ENCODE results near the gene SAMD4B.

The SAMD4B gene

GRCh38 chr19:39382991-39383828 is 41.0 kb downstream of the SAMD4B start:
- Histone ChIP-seq H3K27ac (no peak overlapping the region), H3K4me3 (no peak overlapping the region)
- DNase-seq (ENCODE audit: low spot score), result no peak
- no peak for TF ChIP-seq CTCF (IDR thresholded peaks at IDR 0.05)

GRCh38 chr19:39384839-39385568 is 42.8 kb downstream of the SAMD4B start:
- Histone ChIP-seq H3K27ac (peak overlapping the region in 1 of 2 donors; percentile 15), H3K4me3 (no peak overlapping the region)
- no peak for DNase-seq (ENCODE audit: low spot score)
- TF ChIP-seq CTCF (IDR thresholded peaks at IDR 0.05), result no peak

- H3K4me3 ChIP-seq, result no peak overlapping the region
- no peak overlapping the region for H3K27ac ChIP-seq
- no peak for TF ChIP-seq CTCF (IDR thresholded peaks at IDR 0.05)
- DNase-seq (ENCODE audit: low spot score), result no peak
Observed at GRCh38 chr19:39385629-39386411, 43.6 kb downstream of the SAMD4B start.

GRCh38 chr19:39386557-39386956 is 44.3 kb downstream of the SAMD4B start:
- H3K27ac ChIP-seq, result no peak overlapping the region
- no peak for DNase-seq (ENCODE audit: low spot score)

GRCh38 chr19:39388657-39389056 is 46.4 kb downstream of the SAMD4B start:
- no peak for DNase-seq (ENCODE audit: low spot score)
- Histone ChIP-seq H3K27ac (peak overlapping the region in 1 of 2 donors; percentile 99), H3K4me3 (no peak overlapping the region)
- no peak for TF ChIP-seq CTCF (IDR thresholded peaks at IDR 0.05)

More at GRCh38 chr19:39386557-39386956, 44.3 kb downstream of the SAMD4B start:
- TF ChIP-seq CTCF (IDR thresholded peaks at IDR 0.05), result no peak
- H3K4me3 ChIP-seq, result no peak overlapping the region

GRCh38 chr19:39389631-39390414 is 47.6 kb downstream of the SAMD4B start:
- Histone ChIP-seq H3K27ac (peak overlapping the region; percentile 89 to 99), H3K4me3 (peak overlapping the region; percentile 98)
- DNase-seq (ENCODE audit: low spot score), result no peak
- no peak for TF ChIP-seq CTCF (IDR thresholded peaks at IDR 0.05)
